GM19372 (cell line): Measurements from ENCODE around the gene PTPN7.
"Not testable (repeated sequence)": the region's sequence is repeated elsewhere in the genome, so short reads cannot be mapped to it uniquely, and the experiment has no call there.

Experiments
- ATAC-seq: cut with Tn5 transposase; IDR thresholded peaks from one replicate; pipeline ENCODE4 v1.9.1; 2021; ENCODE audit warnings: mild to moderate bottlenecking, low read depth, moderate library complexity; ENCODE audit not compliant: unreplicated experiment

Gene PTPN7

GRCh38 chr1:202160377-202160940, at the start of gene PTPN7:
PTPN7 (minus strand) TSS chr1:202160602; CDS start chr1:202159402, 1,200 bp downstream.
- ATAC-seq, result peak; percentile 45

GRCh38 chr1:202208351-202208857, 48.0 kb upstream of the PTPN7 start:
- no peak for ATAC-seq

- ATAC-seq, result no peak
Observed at GRCh38 chr1:202207292-202207691, 46.9 kb upstream of the PTPN7 start.

GRCh38 chr1:202205523-202206190, 45.3 kb upstream of the PTPN7 start:
- ATAC-seq, result no peak

- no peak for ATAC-seq
Observed at GRCh38 chr1:202204065-202204464, 43.7 kb upstream of the PTPN7 start.

- no peak for ATAC-seq
Observed at GRCh38 chr1:202203238-202204039, 43.0 kb upstream of the PTPN7 start.

GRCh38 chr1:202202500-202203168, 42.2 kb upstream of the PTPN7 start:
- ATAC-seq, result no peak

GRCh38 chr1:202201971-202202370, 41.6 kb upstream of the PTPN7 start:
- no peak for ATAC-seq

GRCh38 chr1:202201266-202201665, 40.9 kb upstream of the PTPN7 start:
- ATAC-seq, result no peak

- no peak for ATAC-seq
Observed at GRCh38 chr1:202200669-202201068, 40.3 kb upstream of the PTPN7 start.

- ATAC-seq, result no peak
Observed at GRCh38 chr1:202200112-202200548, 39.7 kb upstream of the PTPN7 start.

GRCh38 chr1:202199040-202199889, 38.9 kb upstream of the PTPN7 start:
- ATAC-seq, result no peak

- ATAC-seq, result no peak
Observed at GRCh38 chr1:202198366-202198724, 37.9 kb upstream of the PTPN7 start.

- no peak for ATAC-seq
Observed at GRCh38 chr1:202197653-202198365, 37.4 kb upstream of the PTPN7 start.

GRCh38 chr1:202194328-202194648, 33.9 kb upstream of the PTPN7 start:
- ATAC-seq, result no peak

- ATAC-seq, result no peak
Observed at GRCh38 chr1:202193614-202194327, 33.4 kb upstream of the PTPN7 start, which contains the start of gene LGR6. LGR6 (plus strand) TSS chr1:202193799; CDS start chr1:202193990, 191 bp downstream.

GRCh38 chr1:202192770-202193613, 32.6 kb upstream of the PTPN7 start:
- ATAC-seq, result no peak

- not testable (repeated sequence) for ATAC-seq
Observed at GRCh38 chr1:202191391-202191790, 31.0 kb upstream of the PTPN7 start.
